GM18505 (cell line): Measurements from ENCODE around the gene CRMP1.

Experiments
- ATAC-seq: cut with Tn5 transposase; IDR thresholded peaks from one replicate; pipeline ENCODE4 v1.9.1; 2021; ENCODE audit not compliant: unreplicated experiment
- POLR2A ChIP-seq: IDR thresholded peaks from 4 replicates; pipeline ENCODE4 v1.6.1; 2011; ENCODE audit warnings: borderline replicate concordance; ENCODE audit not compliant: insufficient read depth, insufficient read length; ENCODE audit errors: extremely low read depth

Gene CRMP1

GRCh38 chr4:5893004-5893580 lies at the start of gene CRMP1:
CRMP1 (minus strand) TSS chr4:5893086; CDS start chr4:5892969, 117 bp downstream.
- no peak for TF ChIP-seq POLR2A
- ATAC-seq: no peak

DNA sequence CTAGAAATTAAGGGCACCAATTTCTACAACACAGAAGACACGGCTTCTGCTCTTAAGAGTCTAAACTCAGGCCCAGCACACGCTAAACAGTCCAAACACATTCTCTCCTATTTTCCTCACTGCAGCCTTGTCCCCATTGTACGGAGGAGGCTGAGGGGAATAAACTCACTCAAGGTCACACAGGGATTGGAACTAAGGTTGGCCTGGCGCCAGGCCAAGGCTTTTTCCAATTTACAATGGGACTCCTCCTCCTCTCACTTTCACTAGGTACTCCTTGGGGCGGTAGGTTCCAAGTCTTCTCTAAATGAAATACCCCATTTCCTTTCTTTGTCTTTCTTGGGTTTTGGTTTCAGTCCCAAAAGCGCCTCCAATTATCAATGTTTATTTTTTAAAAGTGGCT lies 48.7 kb upstream of the CRMP1 start:
- no peak for TF ChIP-seq POLR2A
- no peak for ATAC-seq

- ATAC-seq: no peak
- TF ChIP-seq POLR2A: no peak
Measured at GRCh38 chr4:5940470-5941203, 47.8 kb upstream of the CRMP1 start.

DNA sequence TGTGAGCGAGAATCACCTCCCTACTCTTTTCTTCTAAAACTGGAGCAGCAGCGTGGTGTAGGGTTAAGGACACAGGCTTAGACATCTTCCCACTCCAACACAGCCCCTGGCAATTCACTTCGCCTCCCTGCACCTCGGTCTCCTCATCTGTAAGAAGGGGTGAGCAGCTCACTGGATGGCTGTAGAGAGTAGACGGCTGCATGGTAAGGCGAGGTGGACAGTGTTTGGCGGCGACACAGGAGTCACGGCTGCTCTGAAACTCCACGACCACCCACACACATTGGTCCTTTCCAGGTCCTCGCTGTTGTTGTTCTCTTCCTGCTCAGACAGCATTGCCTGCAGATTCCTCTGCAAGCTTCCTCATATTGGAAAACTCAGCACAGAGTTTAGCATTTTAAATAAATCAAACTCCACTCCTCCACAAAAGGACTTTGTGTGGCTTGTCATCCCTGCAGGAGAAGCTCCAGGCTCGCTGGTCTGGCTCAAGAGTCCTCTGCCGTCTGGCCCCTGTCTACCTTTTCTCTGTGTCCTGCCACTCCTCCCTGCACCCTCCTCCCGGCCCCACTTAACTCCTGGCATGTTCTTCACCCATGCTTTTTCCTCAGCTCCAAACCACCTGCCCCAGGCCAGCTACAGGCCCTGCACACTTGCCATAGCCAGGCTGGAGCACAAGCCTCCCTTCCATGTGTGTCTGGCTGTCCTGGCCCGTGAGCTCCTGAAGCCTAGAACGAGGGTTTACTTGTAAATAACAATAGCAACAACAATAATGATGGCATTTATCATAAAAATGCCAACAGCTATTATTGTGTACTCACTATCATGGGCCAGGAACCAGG lies 41.3 kb upstream of the CRMP1 start:
- no peak for TF ChIP-seq POLR2A
- ATAC-seq: no peak

DNA sequence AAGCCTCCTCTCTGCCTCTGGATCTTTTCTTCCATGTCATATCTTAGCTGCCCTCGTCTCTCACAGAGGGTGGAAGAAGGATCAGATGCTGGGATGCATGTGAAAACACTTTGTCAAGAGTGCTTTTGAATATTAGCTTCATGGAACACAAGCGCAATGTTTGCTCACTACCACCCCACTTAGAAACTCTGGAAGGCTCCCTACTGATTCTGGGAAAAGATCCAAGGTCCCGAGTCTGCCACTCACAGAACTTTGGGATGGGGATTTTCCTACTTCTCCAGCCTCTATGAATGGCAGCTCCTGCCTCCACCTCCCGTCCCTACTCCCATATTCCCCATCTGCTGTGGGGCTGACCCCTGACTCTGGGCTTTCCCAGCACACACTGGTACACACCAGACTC lies 40.2 kb upstream of the CRMP1 start:
- no peak for ATAC-seq
- TF ChIP-seq POLR2A: no peak

GRCh38 chr4:5932035-5932568 lies 39.2 kb upstream of the CRMP1 start:
- TF ChIP-seq POLR2A: no peak
- no peak for ATAC-seq

DNA sequence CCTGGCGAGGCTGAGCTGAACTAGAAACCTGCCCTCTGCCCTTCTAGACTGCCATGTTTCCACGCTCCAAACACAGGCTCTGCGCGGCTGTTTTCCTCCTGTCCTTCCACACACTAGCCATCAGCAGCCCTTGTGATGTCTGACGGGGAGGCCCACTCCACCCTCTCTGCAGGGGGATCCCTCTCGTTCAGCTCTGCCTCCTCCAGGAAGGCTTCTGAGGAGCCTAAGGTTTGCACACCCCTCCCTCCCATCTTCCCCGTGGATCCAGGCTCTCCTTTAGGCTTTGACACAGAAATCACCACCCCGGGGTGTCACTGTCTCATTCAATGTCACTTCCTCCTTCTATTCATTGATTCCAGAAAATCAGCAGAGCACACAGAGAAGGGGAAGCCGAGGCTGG lies 38.6 kb upstream of the CRMP1 start:
- ATAC-seq: no peak

DNA sequence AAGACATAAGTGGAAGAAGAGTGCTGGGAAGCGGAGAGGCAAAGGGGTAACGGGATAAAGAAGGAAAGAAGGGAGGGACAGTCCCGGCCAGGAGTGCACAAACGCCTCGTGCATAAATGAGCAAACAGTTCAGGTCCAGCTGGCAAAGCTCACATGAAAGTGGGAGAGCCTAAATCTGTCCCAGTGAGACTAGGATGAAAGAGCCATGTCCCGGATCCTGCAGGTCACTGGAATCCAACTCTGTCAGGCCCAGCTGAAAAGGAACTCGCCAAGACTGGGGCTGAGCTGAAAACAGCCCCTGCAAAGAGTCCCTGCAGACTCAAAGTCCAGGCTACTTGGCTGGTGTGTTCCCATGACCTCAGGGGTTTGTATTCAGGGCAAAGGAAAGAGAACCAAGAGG lies 38.0 kb upstream of the CRMP1 start:
- no peak for ATAC-seq
- TF ChIP-seq POLR2A: no peak

More for the DNA sequence above, 38.6 kb upstream of the CRMP1 start:
- no peak for TF ChIP-seq POLR2A

DNA sequence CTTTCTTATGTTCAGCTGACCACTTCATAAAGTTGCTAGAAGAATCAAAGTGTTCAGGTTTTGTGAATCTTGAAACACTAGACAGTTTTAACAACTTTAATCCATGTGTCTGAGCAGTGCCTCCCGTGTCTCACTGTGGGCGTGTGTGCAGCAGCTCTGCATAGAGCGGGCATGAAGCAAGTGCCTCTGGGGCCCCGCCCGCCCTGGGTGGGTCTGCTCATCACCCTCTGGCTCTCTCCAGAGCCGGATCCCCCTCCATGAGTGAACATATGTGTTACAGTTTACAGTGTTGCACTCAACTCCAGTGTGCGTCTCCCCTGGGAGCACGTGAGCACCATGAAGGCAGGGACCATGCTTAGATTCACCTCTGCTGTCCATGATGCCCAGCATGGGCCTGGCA lies 37.6 kb upstream of the CRMP1 start:
- no peak for TF ChIP-seq POLR2A
- no peak for ATAC-seq

- no peak for ATAC-seq
Measured at GRCh38 chr4:5928844-5929420, 36.0 kb upstream of the CRMP1 start.

GRCh38 chr4:5928274-5928673 lies 35.4 kb upstream of the CRMP1 start:
- ATAC-seq: no peak

More at GRCh38 chr4:5928844-5929420, 36.0 kb upstream of the CRMP1 start:
- no peak for TF ChIP-seq POLR2A

GRCh38 chr4:5927747-5928146 lies 34.9 kb upstream of the CRMP1 start:
- no peak for TF ChIP-seq POLR2A
- ATAC-seq: no peak

More at GRCh38 chr4:5928274-5928673, 35.4 kb upstream of the CRMP1 start:
- no peak for TF ChIP-seq POLR2A

GRCh38 chr4:5927116-5927515 lies 34.2 kb upstream of the CRMP1 start:
- no peak for ATAC-seq
- no peak for TF ChIP-seq POLR2A

DNA sequence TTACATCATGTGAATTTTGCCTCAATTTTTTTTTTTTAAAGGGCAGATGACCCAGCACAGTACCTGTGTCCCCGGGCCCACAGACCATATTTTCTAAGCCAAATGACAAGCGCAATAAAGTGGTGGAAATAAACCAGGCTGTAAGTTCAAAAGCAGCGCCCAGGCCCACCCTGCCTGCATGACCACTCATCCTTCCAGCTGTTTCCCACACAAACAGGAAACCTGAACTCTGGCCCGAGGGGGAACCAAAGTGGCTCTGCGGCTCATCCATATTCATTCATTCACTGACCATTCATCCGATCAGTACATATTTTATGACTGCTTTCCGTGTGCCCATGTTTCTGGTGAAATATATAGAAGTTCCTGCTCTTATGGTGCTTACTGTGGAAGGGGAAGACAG lies 33.7 kb upstream of the CRMP1 start:
- TF ChIP-seq POLR2A: no peak
- no peak for ATAC-seq
